NCI-H2029 treated with DMSO at 0.1 percent for 48 hours (cell line): ENCODE results near the gene TRIP13.
A peak's percentile ranks its signal among the peaks of the same experiment; 100 is the strongest.
"Not testable (repeated sequence)": the region's sequence is repeated elsewhere in the genome, so short reads cannot be mapped to it uniquely, and the experiment has no call there.

ENCODE experiments used
- DNase-seq: peaks from one replicate; lab custom pipeline; 2025; lab: John Stamatoyannopoulos, UW

Gene TRIP13, protein sequence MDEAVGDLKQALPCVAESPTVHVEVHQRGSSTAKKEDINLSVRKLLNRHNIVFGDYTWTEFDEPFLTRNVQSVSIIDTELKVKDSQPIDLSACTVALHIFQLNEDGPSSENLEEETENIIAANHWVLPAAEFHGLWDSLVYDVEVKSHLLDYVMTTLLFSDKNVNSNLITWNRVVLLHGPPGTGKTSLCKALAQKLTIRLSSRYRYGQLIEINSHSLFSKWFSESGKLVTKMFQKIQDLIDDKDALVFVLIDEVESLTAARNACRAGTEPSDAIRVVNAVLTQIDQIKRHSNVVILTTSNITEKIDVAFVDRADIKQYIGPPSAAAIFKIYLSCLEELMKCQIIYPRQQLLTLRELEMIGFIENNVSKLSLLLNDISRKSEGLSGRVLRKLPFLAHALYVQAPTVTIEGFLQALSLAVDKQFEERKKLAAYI

DNA sequence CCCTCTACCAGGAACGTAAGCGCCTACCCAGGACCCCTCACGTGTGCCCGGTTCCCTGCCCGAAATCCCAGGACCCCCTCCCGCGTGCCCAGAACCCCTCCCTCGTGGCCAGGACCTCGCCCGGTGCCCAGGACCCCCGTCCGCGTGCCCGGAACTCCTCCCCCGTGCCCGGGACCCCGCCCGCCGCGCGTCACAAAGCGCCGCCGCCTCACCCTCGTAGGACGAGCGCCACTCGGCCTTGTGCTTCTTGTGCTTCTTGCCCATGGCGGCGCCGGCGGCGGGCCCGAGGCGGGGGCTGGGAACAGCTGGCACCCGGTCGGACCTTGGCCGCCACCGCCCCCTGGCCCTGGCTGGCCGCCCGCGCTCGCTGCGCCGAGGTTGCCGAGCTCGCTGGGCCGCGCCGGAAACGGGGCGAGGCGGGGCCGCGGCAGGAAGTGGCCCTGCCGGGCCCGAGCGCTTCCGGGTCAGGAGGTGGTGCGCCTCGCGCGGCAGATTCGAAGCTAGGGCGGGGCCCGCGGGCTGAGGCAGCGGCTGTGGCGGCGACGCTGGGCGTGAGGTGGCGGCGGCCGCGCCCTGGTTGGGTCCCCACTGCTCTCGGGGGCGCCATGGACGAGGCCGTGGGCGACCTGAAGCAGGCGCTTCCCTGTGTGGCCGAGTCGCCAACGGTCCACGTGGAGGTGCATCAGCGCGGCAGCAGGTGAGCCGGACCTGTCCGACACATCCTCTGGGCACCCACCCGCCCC lies at the start of gene TRIP13, which contains the start of gene BRD9:
Gene TRIP13, plus strand, starts transcription at position 491 of the 743 bp plus-strand sequence. Its CDS starts 115 bp downstream, at position 606.
Gene BRD9, minus strand, starts transcription at position 408 of the 743 bp plus-strand sequence. Its CDS starts 144 bp downstream, at position 264.
- peak; percentile 21 for DNase-seq

DNA sequence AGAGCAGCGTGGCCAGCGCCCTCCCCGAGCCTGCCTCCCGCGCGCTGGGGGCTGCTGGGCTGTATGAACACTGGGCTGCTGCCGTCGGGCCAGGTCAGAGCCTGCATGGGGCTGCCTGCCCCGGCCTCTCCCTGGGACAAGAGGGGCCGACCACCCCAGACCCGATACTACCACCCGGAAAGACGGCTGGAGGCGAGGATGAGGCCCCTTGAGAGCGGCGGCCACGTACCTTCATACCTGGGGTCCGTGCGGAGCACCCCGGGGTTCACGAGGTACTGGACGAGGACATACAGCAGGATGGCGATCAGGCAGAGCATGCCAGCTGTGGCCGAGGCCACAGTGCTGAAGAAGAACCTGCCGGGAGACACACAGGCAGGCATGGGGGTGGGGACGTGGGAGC lies 49.3 kb upstream of the TRIP13 start:
- not testable (repeated sequence) for DNase-seq

DNA sequence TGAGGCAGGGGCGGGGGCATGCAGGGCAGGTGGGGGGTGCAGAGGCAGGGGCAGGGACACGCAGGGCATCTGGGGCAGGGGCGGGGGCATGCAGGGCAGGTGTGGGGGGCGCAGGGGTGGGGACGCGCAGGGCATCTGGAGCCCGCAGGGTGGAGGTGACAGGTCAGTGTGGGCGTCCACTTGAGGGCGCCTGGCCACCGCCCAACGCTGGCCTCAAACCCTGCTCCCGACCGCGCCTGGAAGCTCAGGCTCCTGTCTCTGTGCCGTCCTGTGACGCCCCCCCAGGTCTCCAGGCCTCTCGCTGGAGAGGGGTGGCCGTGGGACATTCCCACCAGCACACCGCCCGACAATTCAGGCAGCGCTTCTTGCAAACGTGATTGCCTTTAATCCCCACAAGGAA lies 48.8 kb upstream of the TRIP13 start:
- DNase-seq: not testable (repeated sequence)

DNA sequence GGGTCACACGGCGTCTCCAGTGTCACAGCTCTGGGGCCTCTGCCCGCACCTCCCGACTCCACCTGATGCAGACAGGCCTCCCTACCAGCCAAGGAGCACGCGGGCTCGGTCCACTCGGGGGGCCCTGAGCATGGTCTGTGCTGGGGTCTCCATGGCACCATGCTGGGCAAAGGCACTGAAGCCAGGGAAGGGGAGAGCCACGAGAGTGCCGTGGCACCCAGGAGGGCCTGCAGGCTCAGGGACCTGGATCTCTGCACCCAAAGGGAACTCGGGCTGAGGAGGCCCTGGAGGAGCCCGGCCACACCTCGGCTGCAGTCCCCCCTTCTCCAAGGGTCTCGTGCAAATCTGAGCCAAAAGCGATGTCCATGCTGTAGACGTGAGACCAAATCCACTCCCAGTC lies 48.3 kb upstream of the TRIP13 start:
- DNase-seq: not testable (repeated sequence)

DNA sequence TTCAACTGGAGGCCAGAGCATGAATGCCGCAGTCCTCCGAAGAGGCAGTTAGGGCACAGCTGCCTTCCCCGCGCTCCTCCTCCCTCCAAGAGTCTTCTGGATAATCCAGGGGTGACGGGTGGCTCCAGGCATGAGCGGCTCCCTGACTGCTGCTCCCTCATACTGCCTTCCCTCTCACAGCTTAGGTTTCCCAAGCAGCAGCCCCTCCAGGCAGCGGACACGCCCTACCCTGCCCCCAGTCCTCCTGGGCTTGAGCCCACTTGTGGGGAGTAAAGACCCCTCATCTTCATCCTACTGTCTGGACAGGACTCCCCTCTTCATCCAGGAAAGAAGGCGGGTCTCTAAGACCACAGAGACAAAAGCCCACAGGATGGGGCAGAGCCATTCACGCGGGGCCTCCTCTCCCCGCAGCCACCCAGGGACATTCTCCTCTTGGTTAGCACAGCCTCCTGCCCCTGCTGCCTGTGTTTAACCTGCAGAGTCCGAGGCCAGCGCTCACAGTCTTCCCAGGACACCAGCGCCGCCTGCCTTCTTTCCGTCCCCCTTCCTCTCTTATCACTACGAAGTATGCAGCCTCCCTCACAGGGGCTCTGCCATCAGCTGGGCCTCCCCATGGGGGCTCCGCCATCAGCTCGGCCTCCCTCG lies 47.5 kb upstream of the TRIP13 start:
- DNase-seq: not testable (repeated sequence)

DNA sequence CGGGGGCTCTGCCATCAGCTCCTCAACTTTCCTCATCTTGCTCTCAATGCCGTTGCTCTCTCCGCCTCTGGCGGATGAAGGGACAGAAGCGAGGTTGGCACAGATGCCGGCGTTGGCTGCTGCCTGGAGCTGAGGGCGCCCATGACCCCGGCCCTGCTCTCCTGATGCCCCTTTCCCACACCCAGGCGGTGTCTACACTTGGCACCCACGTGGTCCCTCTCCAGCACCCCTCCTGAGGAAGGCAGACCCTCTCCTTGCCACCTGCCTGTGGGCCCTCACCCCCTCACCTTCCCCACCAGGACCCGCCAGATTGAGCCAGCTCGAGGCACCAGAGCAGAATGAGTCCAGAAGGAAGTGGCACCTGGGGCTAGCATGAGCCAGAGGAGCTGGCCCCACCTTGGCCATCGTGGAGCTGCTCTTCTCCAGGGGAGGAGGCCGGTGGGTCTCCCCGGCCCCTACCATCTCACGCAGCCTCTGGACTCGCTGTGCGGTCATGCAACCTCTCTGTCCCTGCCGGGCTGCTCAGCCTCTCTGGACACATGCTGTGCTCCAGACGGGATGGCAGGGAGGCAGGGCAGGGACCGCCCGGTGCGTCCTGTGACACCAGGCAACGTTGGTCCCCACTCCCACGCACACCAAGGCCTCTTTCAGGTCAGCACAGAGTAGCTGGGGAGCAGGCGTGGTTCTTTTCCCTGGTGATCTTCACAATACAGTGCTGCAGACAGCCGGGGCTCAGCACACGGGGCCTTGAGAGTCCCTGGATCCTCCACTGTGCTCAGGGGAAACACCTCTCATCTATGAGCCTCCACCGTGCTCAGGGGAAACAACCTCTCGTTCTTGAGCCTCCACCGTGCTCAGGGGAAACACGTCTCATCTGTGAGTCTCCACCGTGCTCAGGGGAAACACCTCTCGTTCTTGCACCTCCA lies 46.7 kb upstream of the TRIP13 start:
- DNase-seq: not testable (repeated sequence)

DNA sequence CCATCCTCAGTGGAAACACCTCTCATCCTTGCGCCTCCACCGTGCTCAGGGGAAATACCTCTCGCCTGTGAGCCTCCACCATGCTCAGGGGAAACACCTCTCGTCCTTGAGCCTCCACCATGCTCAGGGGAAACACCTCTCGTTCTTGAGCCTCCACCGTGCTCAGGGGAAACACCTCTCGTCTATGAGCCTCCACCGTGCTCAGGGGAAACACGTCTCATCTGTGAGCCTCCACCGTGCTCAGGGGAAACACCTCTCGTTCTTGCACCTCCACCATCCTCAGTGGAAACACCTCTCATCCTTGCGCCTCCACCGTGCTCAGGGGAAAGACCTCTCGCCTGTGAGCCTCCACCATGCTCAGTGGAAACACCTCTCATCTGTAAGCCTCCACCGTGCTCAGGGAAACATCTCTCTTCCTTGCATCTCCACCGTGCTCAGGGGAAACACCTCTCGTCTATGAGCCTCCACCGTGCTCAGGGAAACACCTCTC lies 46.0 kb upstream of the TRIP13 start:
- DNase-seq: not testable (repeated sequence)

DNA sequence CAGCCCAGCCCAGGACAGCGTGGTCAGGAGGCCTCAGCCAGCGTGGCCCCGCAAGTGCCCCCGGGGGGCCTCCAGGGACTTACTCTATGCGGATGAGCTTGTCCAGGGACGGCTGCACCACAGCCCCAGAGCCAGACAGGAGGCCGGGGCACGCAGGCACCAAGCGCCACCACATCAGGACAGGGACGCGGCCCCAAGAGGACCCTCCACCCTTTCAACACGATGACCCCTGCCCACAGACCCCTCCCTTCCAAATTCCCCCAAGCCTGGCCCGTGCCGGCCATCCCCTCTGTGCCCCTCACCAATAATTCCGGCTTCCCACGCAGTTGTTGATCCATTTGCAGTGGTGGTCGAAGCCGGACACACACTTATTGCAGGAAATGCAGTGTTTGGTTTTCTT lies 45.5 kb upstream of the TRIP13 start:
- not testable (repeated sequence) for DNase-seq

DNA sequence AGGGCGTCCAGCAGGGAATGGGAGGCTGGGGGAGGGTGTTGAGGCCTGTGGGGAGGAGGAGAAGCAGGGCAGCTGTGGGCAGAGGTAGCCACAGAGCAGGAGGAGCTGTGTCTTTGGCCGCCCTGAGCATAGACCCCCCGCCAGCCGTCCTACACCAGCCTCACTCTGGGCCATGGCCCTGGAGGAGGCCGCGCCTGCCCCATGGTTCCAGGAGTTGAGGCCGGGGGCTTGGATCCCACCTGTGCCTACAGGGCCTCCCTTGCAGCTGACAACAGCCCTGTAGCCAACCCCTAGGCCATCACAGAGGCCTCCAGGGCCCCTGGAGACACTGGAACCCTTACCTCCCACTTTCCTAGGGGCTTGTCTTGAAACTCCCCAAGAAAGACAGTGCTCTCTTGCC lies 44.9 kb upstream of the TRIP13 start:
- DNase-seq: not testable (repeated sequence)

DNA sequence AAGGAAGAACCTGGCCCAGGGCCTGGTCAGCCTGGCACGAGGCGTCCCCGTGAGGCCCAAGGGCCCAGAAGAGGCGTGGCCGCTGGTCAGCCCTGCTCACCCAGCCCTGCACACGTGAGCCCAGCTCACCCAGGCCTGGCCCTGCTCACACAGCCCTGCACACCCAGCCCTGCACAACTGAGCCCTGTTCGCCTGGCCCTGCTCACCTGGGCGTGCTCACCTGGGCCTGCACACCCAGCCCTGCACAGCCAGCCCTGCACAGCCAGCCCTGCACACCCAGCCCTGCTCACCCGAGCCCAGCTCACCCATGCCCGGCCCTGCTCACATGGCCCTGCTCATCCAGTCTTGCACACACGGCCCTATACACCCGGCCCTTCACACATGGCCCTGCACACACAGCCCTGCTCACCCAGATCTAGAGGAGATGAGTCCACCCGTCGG lies 44.0 kb upstream of the TRIP13 start:
- DNase-seq: no peak

DNA sequence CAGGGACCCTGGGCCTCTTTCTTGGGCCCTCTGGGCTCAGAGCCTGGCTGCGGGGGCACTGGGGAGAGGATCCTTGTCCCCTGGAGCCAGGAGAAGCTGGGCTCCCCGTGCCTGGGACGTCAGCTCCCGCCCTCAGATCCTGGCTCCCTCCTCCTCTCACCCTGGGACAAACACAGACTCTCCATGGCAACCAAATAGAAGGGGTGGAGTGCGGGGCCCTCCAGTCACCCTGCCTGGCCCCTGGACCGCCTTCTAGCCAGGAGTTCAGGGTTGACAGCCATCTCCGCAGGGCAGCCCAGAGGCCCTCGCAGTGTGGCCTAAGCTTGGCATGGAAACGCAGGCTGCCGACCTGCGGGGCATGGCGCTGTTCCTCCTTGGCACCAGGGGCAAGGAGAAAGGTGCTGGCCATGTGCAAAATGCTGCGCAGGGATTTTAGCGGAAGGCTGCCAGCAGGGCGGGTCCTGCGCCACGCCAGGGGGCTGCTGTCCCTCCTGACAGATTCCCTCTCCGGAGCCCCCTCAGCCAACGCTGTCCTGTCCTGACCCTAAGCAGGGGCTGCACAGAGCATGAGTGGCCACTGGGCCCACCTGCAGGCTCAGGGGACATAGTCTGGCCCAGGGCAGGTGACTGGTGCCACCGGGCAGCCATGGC lies 42.9 kb upstream of the TRIP13 start:
- no peak for DNase-seq

DNA sequence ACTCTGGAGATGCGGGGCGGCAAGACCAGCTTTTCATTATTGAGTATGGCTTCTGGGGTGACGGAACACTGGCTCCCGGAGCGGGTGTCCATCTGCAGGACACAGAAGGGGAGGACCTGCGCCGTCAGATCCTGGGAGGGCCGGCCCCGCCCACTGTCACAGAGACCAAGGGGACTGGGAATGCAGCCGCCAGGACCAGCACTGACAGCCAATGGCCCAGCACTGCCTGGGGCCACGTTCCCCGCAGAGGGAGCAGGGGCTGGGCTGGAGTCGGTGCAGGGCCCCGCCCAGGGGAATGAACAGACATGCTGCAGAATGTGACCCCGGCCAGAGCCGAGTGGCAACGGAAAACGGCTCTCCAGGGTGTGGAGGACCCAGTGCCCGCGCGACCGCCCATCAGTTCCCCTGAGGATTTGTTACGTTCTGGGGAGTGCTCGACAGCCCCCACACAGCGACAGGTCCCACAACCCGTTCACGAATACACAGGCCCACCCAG lies 42.1 kb upstream of the TRIP13 start, which contains the start of gene ZDHHC11:
Gene ZDHHC11, minus strand, starts transcription at position 476 of the 496 bp plus-strand sequence. Its CDS starts 384 bp downstream, at position 92.
- DNase-seq: no peak

DNA sequence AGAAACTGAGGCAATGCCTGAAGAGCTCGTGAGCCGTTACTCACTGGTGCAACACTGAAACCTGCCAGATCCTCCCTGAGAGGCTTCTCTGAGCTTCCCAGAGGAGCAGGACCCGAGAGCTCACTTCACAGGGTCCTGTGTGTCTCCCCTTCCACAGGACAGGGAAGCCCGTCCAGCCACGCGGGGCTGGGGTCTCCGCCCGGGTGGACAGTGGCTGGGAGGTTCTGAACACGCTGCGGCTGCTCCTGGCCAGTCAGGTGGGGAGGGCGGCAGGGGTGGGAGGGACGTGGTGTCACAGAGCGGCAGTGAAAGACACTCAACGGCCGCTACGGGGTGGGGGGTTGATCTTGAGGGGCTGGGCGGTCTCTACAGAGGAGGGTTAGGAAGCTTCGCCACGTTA lies 41.6 kb upstream of the TRIP13 start:
- no peak for DNase-seq

DNA sequence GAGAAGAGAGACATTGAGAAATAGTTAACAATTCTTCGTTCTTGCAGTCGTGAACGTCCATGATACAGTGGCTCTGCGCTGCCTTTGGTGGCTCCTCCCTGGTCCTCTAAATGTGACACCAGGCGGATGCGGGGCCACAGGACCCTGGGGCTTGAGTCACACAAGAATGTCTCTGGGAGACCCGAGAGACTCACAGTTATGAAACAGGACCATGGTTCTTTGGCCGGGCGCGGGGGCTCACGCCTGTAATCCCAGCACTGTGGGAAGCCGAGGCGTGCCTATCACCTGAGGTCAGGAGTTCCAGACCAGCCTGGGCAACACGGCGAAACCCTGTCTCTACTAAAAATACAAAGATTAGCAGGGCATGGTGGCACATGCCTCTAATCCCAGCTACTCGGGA lies 41.1 kb upstream of the TRIP13 start:
- no peak for DNase-seq

DNA sequence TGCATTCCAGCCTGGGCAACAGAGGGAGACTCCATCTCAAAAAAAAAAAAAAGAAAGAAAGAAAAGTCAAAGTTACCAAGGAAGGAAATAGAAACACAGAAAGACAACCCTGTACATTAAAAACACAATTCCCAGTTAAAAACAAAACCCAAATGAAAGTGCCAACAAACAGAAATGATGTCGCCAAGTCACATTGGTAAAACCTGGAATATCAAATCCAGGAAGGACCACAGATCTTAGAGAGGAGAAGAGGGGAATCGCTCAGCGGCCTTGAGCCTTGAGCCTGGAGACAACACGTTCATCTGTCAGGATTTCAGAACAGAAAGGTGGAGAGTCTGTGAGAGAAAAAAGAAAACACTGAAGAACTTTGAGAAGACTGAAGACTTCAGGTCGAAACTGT lies 40.7 kb upstream of the TRIP13 start:
- no peak for DNase-seq

DNA sequence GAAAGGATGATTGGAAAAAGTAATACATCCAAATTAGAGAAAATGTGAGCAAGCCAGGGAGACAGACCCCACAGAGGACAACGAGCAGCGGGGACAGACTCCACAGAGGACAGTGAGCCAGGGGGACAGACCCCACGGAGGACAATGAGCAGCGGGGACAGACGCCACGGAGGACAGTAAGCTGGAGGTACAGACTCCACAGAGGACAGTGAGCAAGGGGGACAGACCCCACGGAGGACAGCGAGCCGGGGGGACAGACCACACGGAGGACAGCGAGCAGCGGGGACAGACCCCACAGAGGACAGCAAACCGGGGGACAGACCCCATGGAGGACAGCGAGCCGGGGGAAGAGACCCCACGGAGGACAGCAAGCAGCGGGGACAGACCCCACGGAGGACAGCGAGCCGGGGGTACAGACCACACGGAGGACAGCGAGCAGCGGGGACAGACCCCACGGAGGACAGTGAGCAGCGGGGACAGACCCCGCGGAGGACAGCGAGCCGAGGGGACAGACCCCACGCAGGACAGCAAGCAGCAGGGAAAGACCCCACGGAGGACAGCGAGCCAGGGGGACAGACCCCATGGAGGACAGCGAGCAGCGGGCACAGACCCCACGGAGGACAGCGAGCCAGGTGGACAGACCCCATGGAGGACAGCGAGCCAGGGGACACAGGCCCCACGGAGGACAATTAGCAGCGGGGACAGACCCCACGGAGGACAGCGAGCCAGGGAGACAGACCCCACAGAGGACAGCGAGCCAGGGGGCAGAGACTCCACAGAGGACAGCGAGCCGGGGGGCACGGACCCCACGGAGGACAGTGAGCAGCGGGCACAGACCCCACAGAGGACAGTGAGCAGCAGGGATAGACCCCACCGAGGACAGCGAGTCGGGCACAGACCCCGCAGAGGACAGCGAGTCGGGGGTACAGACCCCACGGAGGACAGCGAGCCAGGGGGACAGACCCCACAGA lies 40.0 kb upstream of the TRIP13 start:
- DNase-seq: no peak

DNA sequence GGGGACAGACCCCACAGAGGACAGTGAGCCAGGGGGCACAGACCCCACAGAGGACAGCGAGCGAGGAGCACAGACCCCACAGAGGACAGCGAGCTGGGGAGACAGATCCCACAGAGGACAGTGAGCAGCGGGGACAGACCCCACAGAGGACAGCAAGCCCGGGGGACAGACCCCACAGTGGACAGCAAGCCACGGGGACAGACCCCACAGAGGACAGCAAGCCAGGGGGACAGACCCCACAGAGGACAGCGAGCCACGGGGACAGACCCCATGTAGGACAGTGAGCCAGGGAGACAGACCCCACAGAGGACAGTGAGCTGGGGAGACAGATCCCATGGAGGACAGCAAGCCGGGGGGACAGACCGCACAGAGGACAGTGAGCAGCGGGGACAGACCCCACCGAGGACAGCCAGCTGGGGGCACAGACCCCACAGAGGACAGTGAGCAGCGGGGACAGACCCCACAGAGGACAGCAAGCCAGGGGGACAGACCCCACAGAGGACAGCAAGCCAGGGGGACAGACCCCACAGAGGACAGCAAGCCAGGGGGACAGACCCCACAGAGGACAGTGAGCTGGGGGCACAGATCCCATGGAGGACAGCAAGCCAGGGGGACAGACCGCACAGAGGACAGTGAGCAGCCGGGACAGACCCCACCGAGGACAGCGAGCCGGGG lies 39.1 kb upstream of the TRIP13 start:
- not testable (repeated sequence) for DNase-seq

DNA sequence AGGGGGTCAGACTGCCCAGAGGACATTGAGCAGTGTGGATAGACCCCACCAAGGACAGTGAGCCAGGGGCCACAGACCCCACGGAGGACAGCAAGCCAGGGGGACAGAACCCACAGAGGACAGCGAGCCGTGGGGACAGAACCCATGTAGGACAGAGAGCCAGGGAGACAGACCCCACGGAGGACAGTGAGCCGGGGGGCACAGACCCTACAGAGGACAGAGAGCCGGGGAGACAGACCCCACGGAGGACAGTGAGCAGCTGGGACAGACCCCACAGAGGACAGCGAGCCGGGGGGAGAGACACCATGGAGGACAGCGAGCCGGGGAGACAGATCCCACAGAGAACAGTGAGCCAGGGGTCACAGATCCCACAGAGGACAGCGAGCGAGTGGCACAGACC lies 38.5 kb upstream of the TRIP13 start:
- DNase-seq: no peak
